Bronchial epithelial cell (primary cell): Measurements from ENCODE around the gene MS4A18. TPM values are rescaled to one million over a fixed set of nuclear protein-coding genes. Genes with fewer than 3 reads are reported as not detected.
"Not testable (repeated sequence)": the region's sequence is repeated elsewhere in the genome, so short reads cannot be mapped to it uniquely, and the experiment has no call there.

Experiments used
- DNase-seq: peaks from one replicate; pipeline ENCODE4 v3.0.0-alpha.2; 2010; ENCODE audit warnings: low read depth
- FAIRE-seq: peaks from 2 replicates; lab custom pipeline; 2011; peaks lifted over from hg19 to GRCh38; lab: Jason Lieb, UNC
- H3K27me3 ChIP-seq: 2 replicates; pipeline ENCODE4 v1.5.1; 2011; ENCODE audit warnings: low read length; ENCODE audit not compliant: control insufficient read depth, insufficient read depth
- H3K36me3 ChIP-seq: 2 replicates; pipeline ENCODE4 v1.5.1; 2011; ENCODE audit warnings: low read length; ENCODE audit not compliant: control insufficient read depth, insufficient read depth
- H3K4me3 ChIP-seq: 2 replicates; pipeline ENCODE4 v1.5.1; 2011; ENCODE audit warnings: mild to moderate bottlenecking, low read depth, low read length, control low read depth
- total RNA-seq: library from RNA; depleted of rRNA; stranded (reverse); fragments of >200 nt; gene quantifications from 2 replicates; pipeline ENCODE4 v1.2.1, GENCODE V29; 2014
- TF ChIP-seq, protein P1 (sequence below): IDR thresholded peaks from 2 replicates; pipeline ENCODE4 v1.5.1; 2011; ENCODE audit warnings: mild to moderate bottlenecking, moderate library complexity, low read length, control low read depth, inconsistent platforms; ENCODE audit not compliant: insufficient read depth, severe bottlenecking

Gene MS4A18
- not detected in 2 replicates for total RNA-seq

GRCh38 chr11:60724420-60724819, at the start of gene MS4A18:
Gene MS4A18, plus strand, starts transcription at chr11:60724720.
- TF ChIP-seq, protein P1, sequence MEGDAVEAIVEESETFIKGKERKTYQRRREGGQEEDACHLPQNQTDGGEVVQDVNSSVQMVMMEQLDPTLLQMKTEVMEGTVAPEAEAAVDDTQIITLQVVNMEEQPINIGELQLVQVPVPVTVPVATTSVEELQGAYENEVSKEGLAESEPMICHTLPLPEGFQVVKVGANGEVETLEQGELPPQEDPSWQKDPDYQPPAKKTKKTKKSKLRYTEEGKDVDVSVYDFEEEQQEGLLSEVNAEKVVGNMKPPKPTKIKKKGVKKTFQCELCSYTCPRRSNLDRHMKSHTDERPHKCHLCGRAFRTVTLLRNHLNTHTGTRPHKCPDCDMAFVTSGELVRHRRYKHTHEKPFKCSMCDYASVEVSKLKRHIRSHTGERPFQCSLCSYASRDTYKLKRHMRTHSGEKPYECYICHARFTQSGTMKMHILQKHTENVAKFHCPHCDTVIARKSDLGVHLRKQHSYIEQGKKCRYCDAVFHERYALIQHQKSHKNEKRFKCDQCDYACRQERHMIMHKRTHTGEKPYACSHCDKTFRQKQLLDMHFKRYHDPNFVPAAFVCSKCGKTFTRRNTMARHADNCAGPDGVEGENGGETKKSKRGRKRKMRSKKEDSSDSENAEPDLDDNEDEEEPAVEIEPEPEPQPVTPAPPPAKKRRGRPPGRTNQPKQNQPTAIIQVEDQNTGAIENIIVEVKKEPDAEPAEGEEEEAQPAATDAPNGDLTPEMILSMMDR, result no peak
- no peaks in the 10 kb centered on the region for H3K27me3 ChIP-seq
- no peak for FAIRE-seq
- H3K4me3 ChIP-seq, result no peak within 1 kb of the TSS
- no peaks in the 10 kb centered on the region for H3K36me3 ChIP-seq
- DNase-seq, result no peak

DNA sequence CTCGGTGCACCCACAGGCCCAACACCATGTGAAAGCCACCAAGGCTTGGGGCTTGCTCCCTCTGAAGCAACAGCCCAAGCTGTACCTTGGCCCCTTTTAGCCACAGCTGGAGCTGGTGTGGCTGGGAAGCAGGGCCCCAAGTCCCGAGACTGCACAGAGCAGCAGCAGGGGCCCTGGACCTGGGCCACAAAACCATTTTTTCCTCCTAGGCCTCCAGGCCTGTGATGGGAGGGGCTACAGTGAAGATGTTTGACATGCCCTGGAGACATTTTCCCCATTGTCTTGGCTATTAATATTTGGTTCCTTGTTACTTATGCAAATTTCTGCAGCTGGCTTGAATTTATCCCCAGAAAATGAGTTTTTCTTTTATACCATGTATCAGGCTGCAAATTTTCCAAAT, 46.3 kb upstream of the MS4A18 start:
- H3K4me3 ChIP-seq, FAIRE-seq, H3K27me3 ChIP-seq, DNase-seq, H3K36me3 ChIP-seq: not testable (repeated sequence)

GRCh38 chr11:60679879-60680278, 44.6 kb upstream of the MS4A18 start:
- H3K27me3 ChIP-seq, result no peaks in the 10 kb centered on the region
- H3K4me3 ChIP-seq, result no peak overlapping the region
- FAIRE-seq, result no peak
- DNase-seq, result no peak
- TF ChIP-seq, protein P1, result no peak
- H3K36me3 ChIP-seq, result no peaks in the 10 kb centered on the region

DNA sequence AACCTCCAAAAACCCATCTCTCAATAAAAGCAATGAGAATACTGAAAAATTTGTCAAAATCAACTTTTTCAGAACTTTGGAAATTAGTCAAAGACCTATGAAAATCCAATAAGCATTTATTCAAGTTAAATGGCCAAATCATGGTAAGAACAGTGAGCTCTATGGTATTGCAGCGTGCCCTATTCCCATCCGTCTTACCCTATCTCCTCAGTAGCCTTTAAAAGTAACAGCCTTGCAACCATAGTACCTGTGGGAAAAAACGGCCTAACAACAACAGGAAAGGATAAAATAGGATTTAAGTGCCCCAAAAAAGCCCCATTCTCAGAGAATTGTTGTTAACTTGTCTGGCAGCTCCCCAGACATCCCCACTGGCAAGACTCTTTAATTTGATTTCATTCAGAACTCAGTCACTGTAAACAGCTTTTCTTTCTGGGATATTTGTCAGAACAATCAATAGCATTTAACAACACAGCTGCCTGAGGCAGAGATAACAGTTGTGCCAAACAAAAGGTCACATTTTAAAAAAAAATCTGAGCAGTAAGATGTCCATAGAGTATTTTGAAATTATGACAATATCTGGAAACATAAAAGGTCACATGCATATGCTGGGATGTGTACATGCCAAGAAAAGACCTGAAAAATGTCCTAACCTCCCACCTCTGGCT, 43.9 kb upstream of the MS4A18 start:
- FAIRE-seq (no peak), DNase-seq (no peak)
- Histone ChIP-seq H3K4me3 (no peak overlapping the region), H3K36me3 (no peaks in the 10 kb centered on the region), H3K27me3 (no peaks in the 10 kb centered on the region)
- TF ChIP-seq, protein P1, result no peak

DNA sequence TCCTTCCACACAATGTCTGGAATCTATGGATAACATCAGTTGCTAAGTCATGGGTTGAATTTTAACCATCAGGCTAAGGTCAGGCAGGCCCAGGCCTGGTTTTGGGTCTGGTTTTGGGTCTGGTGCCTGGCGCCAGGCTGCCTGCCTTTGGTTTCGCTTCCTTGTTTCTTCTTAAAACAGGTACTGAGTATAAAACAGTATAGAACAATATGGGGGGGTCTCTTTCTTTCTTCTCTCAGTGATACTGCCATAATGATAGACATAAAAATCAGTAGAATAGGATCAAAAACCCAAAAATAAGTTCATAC, 40.0 kb upstream of the MS4A18 start:
- H3K4me3 ChIP-seq, DNase-seq, FAIRE-seq, H3K36me3 ChIP-seq, H3K27me3 ChIP-seq: not testable (repeated sequence)

- FAIRE-seq (no peak), DNase-seq (no peak)
- Histone ChIP-seq H3K36me3 (no peaks in the 10 kb centered on the region), H3K27me3 (no peaks in the 10 kb centered on the region), H3K4me3 (no peak overlapping the region)
- TF ChIP-seq, protein P1, result no peak
Observed at GRCh38 chr11:60691661-60692060, 32.9 kb upstream of the MS4A18 start.

DNA sequence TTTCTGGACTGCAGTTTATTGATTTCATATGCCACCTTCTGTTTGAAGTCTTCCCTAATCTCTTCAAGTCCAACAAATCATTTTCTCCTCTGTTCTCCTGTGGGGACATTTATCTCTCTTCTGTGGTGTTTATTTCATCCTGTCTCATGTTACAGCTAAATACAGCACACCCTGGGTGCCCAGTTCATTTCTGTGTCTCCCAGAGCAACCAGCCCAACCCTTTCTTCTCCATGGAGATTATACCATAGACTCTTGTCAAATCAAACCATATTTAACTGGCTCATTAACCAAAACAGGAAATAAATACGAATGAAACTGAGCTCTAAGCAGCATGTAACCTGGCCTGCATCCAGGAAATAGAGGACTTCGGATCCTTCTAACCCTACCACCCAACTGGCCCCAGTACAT, 25.2 kb upstream of the MS4A18 start, which contains the start of gene MS4A8:
Gene MS4A8 (plus strand): TSS at position 329 of the 408 bp plus-strand sequence. CDS start 1,249 bp downstream, outside the sequence.
- DNase-seq (no peak), FAIRE-seq (no peak)
- no peaks in the 10 kb centered on the region for H3K36me3 ChIP-seq
- no peaks in the 10 kb centered on the region for H3K27me3 ChIP-seq
- H3K4me3 ChIP-seq, result no peak within 1 kb of the TSS
- TF ChIP-seq, protein P1, result no peak
